HCT116 (cell line): ENCODE results near the gene TLX2. TPM values are rescaled to one million over a fixed set of nuclear protein-coding genes. Genes with fewer than 3 reads are reported as not detected.

Experiments used
- ATAC-seq: fragments of 200-7000 bp; cut with Tn5 transposase; 2 replicates; pipeline ENCODE4 v1.9.1; 2020; ENCODE audit warnings: mild to moderate bottlenecking, moderate library complexity
- BruUV-seq: library from RNA; stranded (reverse); fragments of 400-500 nt; replicated peaks from 2 replicates; lab custom pipeline; 2021; lab: Mats Ljungman, UMichigan
- CTCF ChIA-PET: fragments of 300-600 bp; sonication (Branson Sonifier 250); formaldehyde crosslinking; loops from one replicate; lab custom pipeline; 2021; ENCODE audit warnings: antibody characterized with exemption; lab: Charles Lee
- POLR2A ChIA-PET: fragments of 300-600, 350-600 bp; sonication (Branson Sonifier 250); formaldehyde crosslinking; loops from one replicate; lab custom pipeline; 2021; ENCODE audit warnings: antibody characterized with exemption; lab: Charles Lee
- RAD21 ChIA-PET, 2 experiments: fragments of 300-600 bp; sonication (Branson Sonifier 250); formaldehyde crosslinking; loops; one replicate each; lab custom pipeline; 2023; ENCODE audit warnings: low total read pairs in 2 of 2; ENCODE audit not compliant: uncharacterized antibody in 2 of 2, unreplicated experiment in 2 of 2, low non-redundant PET in 1 of 2; lab: Charles Lee
- DNase-seq: peaks from one replicate; pipeline ENCODE4 v3.0.0-alpha.2; 2010; ENCODE audit warnings: low read depth, low spot score
- H2AFZ ChIP-seq: fragments of 200-600 bp; shearing (Covaris generic), sonication (generic); 2 replicates; pipeline ENCODE4 v1.6.1; 2017; ENCODE audit warnings: low read depth, mixed run types, mixed read lengths, antibody characterized with exemption, low read length; ENCODE audit not compliant: poor library complexity, severe bottlenecking
- H3K27ac ChIP-seq: 2 replicates; pipeline ENCODE4 v1.5.1; 2012; ENCODE audit warnings: low read depth, low read length
- H3K27me3 ChIP-seq: fragments of 200-600 bp; sonication (generic); 2 replicates; pipeline ENCODE4 v1.6.1; 2016; ENCODE audit warnings: mixed run types, low read length, mixed read lengths; ENCODE audit not compliant: insufficient read depth
- H3K36me3 ChIP-seq, 2 experiments: fragments of 200-500 bp in 1 of 2; fragments of 200-600 bp in 1 of 2; sonication (Bioruptor generic) in 1 of 2; sonication (generic) in 1 of 2; 2 replicates each; pipeline versions ENCODE4 v1.5.1 to v1.6.1; 2014 to 2016; ENCODE audit warnings: low read length in 2 of 2, inconsistent platforms in 1 of 2, mixed read lengths in 1 of 2, mixed run types in 1 of 2; ENCODE audit not compliant: insufficient read depth in 2 of 2, control insufficient read depth in 1 of 2
- H3K4me1 ChIP-seq, 2 experiments: fragments of 200-600 bp in 1 of 2; sonication (generic) in 1 of 2; 2 replicates each; pipeline versions ENCODE4 v1.5.1 to v1.6.1; 2012 to 2017; ENCODE audit warnings: low read length in 2 of 2, inconsistent platforms in 1 of 2, mild to moderate bottlenecking in 1 of 2, mixed read lengths in 1 of 2, mixed run types in 1 of 2, moderate library complexity in 1 of 2; ENCODE audit not compliant: insufficient read depth in 2 of 2, control insufficient read depth in 1 of 2
- H3K4me2 ChIP-seq: fragments of 200-600 bp; sonication (generic); 2 replicates; pipeline ENCODE4 v1.6.1; 2017; ENCODE audit warnings: mixed run types, low read length, mixed read lengths
- H3K4me3 ChIP-seq, 2 experiments: fragments of 200-600 bp in 1 of 2; sonication (generic) in 1 of 2; replicated peaks in 1 of 2; 2 replicates each; pipeline ENCODE4 v1.5.1; 2011 to 2016; ENCODE audit warnings: low read length in 2 of 2, control low read depth in 1 of 2, low read depth in 1 of 2, mild to moderate bottlenecking in 1 of 2, mixed read lengths in 1 of 2, mixed run types in 1 of 2
- H3K79me2 ChIP-seq: fragments of 200-600 bp; sonication (generic); 2 replicates; pipeline ENCODE4 v1.6.1; 2017; ENCODE audit warnings: mild to moderate bottlenecking, mixed run types, low read length, moderate library complexity, mixed read lengths; ENCODE audit not compliant: insufficient read depth
- H3K9ac ChIP-seq: fragments of 200-600 bp; sonication (generic); 2 replicates; pipeline ENCODE4 v1.6.1; 2016; ENCODE audit warnings: low read length, mixed read lengths
- H3K9me2 ChIP-seq: fragments of 200-600 bp; sonication (generic), shearing (Covaris generic); 2 replicates; pipeline ENCODE4 v1.6.1; 2017; ENCODE audit warnings: mixed run types, mild to moderate bottlenecking, moderate library complexity; ENCODE audit not compliant: insufficient read depth
- H3K9me3 ChIP-seq, 2 experiments: fragments of 200-500 bp in 1 of 2; fragments of 200-600 bp in 1 of 2; sonication (Bioruptor generic) in 1 of 2; sonication (generic) in 1 of 2; 2 replicates each; pipeline ENCODE4 v1.6.1; 2014 to 2017; ENCODE audit warnings: low read length in 2 of 2, mixed read lengths in 2 of 2, inconsistent platforms in 1 of 2, low read depth in 1 of 2, mild to moderate bottlenecking in 1 of 2, mixed run types in 1 of 2, moderate library complexity in 1 of 2; ENCODE audit not compliant: control insufficient read depth in 1 of 2, insufficient read depth in 1 of 2
- H4K20me1 ChIP-seq: fragments of 200-600 bp; sonication (generic), shearing (Covaris generic); 2 replicates; pipeline ENCODE4 v1.6.1; 2017; ENCODE audit warnings: mixed run types, mild to moderate bottlenecking, moderate library complexity; ENCODE audit not compliant: insufficient read depth
- CBX3 ChIP-seq: IDR thresholded peaks from 2 replicates; pipeline ENCODE4 v1.6.1; 2012; ENCODE audit warnings: low read depth
- EZH2phosphoT487 ChIP-seq: fragments of 200-600 bp; IDR thresholded peaks from 2 replicates; pipeline ENCODE4 v1.6.1; 2018; ENCODE audit warnings: antibody characterized with exemption, borderline replicate concordance
- FOSL1 ChIP-seq: IDR thresholded peaks from 2 replicates; pipeline ENCODE4 v1.6.1; 2012; ENCODE audit warnings: low read depth
- POLR2A ChIP-seq: IDR thresholded peaks from 2 replicates; pipeline ENCODE4 v1.7.0; 2011; ENCODE audit warnings: borderline replicate concordance; ENCODE audit not compliant: insufficient read depth, insufficient read length; ENCODE audit errors: extremely low read depth
- POLR2AphosphoS5 ChIP-seq: IDR thresholded peaks from 2 replicates; pipeline ENCODE4 v1.6.1; 2011; ENCODE audit warnings: mild to moderate bottlenecking, low read depth, low read length, moderate library complexity
- REST ChIP-seq: IDR thresholded peaks from 2 replicates; pipeline ENCODE4 v1.6.1; 2012; ENCODE audit warnings: low read depth
- SRF ChIP-seq: IDR thresholded peaks from 2 replicates; pipeline ENCODE4 v1.6.1; 2012; ENCODE audit warnings: low read depth
- TCF7L2 ChIP-seq: IDR thresholded peaks from 2 replicates; pipeline ENCODE4 v1.7.0; 2011; ENCODE audit warnings: borderline replicate concordance, inconsistent platforms; ENCODE audit not compliant: insufficient read depth, insufficient read length; ENCODE audit errors: extremely low read depth
- ZBTB33 ChIP-seq: IDR thresholded peaks from 2 replicates; pipeline ENCODE4 v1.6.1; 2011; ENCODE audit warnings: mild to moderate bottlenecking, low read length, moderate library complexity; ENCODE audit not compliant: insufficient replicate concordance; ENCODE audit errors: extremely low read depth
- ZFX ChIP-seq: fragments of 450-650 bp; IDR thresholded peaks from 2 replicates; pipeline ENCODE4 v1.6.1; 2017
- intact Hi-C: fragments of 100-400 bp; cut with micrococcal nuclease; formaldehyde crosslinking; loops from 2 replicates; pipeline ENCODE4 v1.10.0; 2022
- total RNA-seq: library from RNA; stranded (reverse); gene quantifications from one replicate; pipeline ENCODE4 v1.2.1, GENCODE V29; 2021; ENCODE audit not compliant: unreplicated experiment
- TF ChIP-seq, protein P1 (sequence below), 3 experiments: fragments of 200-600 bp in 1 of 3; sonication (generic) in 1 of 3; IDR thresholded peaks in 2 of 3; conservative IDR thresholded peaks in 1 of 3; 2 replicates each; pipeline ENCODE4 v1.5.1; 2012 to 2017; ENCODE audit warnings: low read depth in 2 of 3, low read length in 2 of 3, antibody characterized with exemption in 1 of 3, borderline replicate concordance in 1 of 3, control low read depth in 1 of 3, mild to moderate bottlenecking in 1 of 3, mixed read lengths in 1 of 3, mixed run types in 1 of 3, moderate library complexity in 1 of 3; ENCODE audit not compliant: insufficient read depth in 1 of 3

Gene TLX2
- total RNA-seq, 1 experiment from 2014 or later = not detected

- TF ChIP-seq SRF (no peak), CBX3 (no peak), ZBTB33 (no peak), POLR2AphosphoS5 (no peak), EZH2phosphoT487 (no peak), POLR2A (no peak), TCF7L2 (no peak)
Observed at GRCh38 chr2:74536166-74536950, 22.1 kb downstream of the TLX2 start (continued).

GRCh38 chr2:74537140-74537539 is 22.9 kb downstream of the TLX2 start:
- H2AFZ ChIP-seq = no peak overlapping the region

More at GRCh38 chr2:74537140-74537539, 22.9 kb downstream of the TLX2 start:
- CTCF ChIA-PET = no interaction called here
- Histone ChIP-seq H3K4me2 (no peak overlapping the region), H3K27me3 (no peaks in the 10 kb centered on the region), H3K79me2 (no peaks in the 10 kb centered on the region), H3K9me2 (no peaks in the 10 kb centered on the region), H3K4me1 (no peaks in the 10 kb centered on the region), H3K9ac (no peak overlapping the region), H3K27ac (no peak overlapping the region), H3K4me3 (no peak overlapping the region), H3K36me3 (no peaks in the 10 kb centered on the region; a peak in 1 of 4 replicates), H4K20me1 (no peaks in the 10 kb centered on the region), H3K9me3 (no peaks in the 10 kb centered on the region)
- DNase-seq (no peak), ATAC-seq (no peak)
- intact Hi-C loops = no loop called here
- no TSS peak for BruUV-seq
- POLR2A ChIA-PET = no interaction called here
- no peak for TF ChIP-seq FOSL1
- TF ChIP-seq, protein P1, sequence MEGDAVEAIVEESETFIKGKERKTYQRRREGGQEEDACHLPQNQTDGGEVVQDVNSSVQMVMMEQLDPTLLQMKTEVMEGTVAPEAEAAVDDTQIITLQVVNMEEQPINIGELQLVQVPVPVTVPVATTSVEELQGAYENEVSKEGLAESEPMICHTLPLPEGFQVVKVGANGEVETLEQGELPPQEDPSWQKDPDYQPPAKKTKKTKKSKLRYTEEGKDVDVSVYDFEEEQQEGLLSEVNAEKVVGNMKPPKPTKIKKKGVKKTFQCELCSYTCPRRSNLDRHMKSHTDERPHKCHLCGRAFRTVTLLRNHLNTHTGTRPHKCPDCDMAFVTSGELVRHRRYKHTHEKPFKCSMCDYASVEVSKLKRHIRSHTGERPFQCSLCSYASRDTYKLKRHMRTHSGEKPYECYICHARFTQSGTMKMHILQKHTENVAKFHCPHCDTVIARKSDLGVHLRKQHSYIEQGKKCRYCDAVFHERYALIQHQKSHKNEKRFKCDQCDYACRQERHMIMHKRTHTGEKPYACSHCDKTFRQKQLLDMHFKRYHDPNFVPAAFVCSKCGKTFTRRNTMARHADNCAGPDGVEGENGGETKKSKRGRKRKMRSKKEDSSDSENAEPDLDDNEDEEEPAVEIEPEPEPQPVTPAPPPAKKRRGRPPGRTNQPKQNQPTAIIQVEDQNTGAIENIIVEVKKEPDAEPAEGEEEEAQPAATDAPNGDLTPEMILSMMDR (IDR thresholded peaks at IDR 0.05 in 2 of 3, conservative IDR thresholded peaks at IDR 0.05 in 1 of 3; ENCODE audit: borderline replicate concordance in 1 of 3, insufficient read depth in 1 of 3, low read depth in 2 of 3, low read length in 2 of 3) = no peak
- no peak for TF ChIP-seq SRF
- no peak for TF ChIP-seq TCF7L2
- TF ChIP-seq ZBTB33 = no peak
- TF ChIP-seq REST = no peak
- no peak for TF ChIP-seq CBX3
- no peak for TF ChIP-seq ZFX
- RAD21 ChIA-PET = no interaction called here
